Transverse colon (tissue), 4 donors: ENCODE data around the gene FER. TPM values are rescaled to one million over a fixed set of nuclear protein-coding genes. Genes with fewer than 3 reads are reported as not detected.

ENCODE experiments used
- small RNA-seq, 4 donors: library from RNA; depleted of rRNA; stranded (forward); fragments of <200 nt; gene quantifications; one replicate each; pipeline ENCODE3, GENCODE V24; 2016
- total RNA-seq, 4 donors: library from RNA; depleted of rRNA; stranded (reverse); fragments of >200 nt; gene quantifications; one replicate each; pipeline ENCODE4 v1.1.0, GENCODE V29; 2016

Gene FER
- total RNA-seq, 4 donors from 2014 or later, result 7.5 to 25.5 (median 13.1) TPM

Small RNAs within 50 kb of the gene (small RNA-seq; reads per million reads assigned to genes)
- gene AC109481.1 (0 to 1.1 (median 0.15) reads per million in 4 donors), gene RF00019 (0 reads per million in 4 donors), gene RNU6-47P (0 to 0.12 (median 0) reads per million in 4 donors)
